A673 (cell line): ENCODE results near the gene C12orf50. TPM values are rescaled to one million over a fixed set of nuclear protein-coding genes. Genes with fewer than 3 reads are reported as not detected.

ENCODE experiments used
- BruUV-seq: library from RNA; stranded (reverse); fragments of 400-500 nt; replicated peaks from 2 replicates; lab custom pipeline; 2021; lab: Mats Ljungman, UMichigan
- CTCF ChIA-PET: fragments of 300-600 bp; sonication (Branson Sonifier 250); formaldehyde crosslinking; loops from one replicate; lab custom pipeline; 2022; ENCODE audit warnings: antibody characterized with exemption; lab: Charles Lee
- POLR2A ChIA-PET: fragments of 300-600 bp; sonication (Branson Sonifier 250); formaldehyde crosslinking; loops from one replicate; lab custom pipeline; 2022; ENCODE audit warnings: antibody characterized with exemption; ENCODE audit not compliant: low non-redundant PET; lab: Charles Lee
- DNase-seq: peaks from one replicate; pipeline ENCODE4 v3.0.0-alpha.2; 2015; ENCODE audit warnings: low spot score
- H3K27ac ChIP-seq: fragments of 200-600 bp; sonication (generic); 2 replicates; pipeline ENCODE4 v1.5.1; 2016; ENCODE audit warnings: mixed run types, low read depth, mild to moderate bottlenecking, mixed read lengths, antibody characterized with exemption, low read length; ENCODE audit not compliant: poor library complexity, severe bottlenecking
- H3K27me3 ChIP-seq: fragments of 200-600 bp; sonication (generic); replicated peaks from 2 replicates; pipeline ENCODE4 v1.6.1; 2017; ENCODE audit warnings: mixed run types, low read depth, mild to moderate bottlenecking, mixed read lengths, antibody characterized with exemption, low read length; ENCODE audit not compliant: insufficient read depth, poor library complexity
- H3K36me3 ChIP-seq: fragments of 200-600 bp; sonication (generic); 2 replicates; pipeline ENCODE4 v1.6.1; 2016; ENCODE audit warnings: mixed run types, mild to moderate bottlenecking, mixed read lengths, antibody characterized with exemption, low read length; ENCODE audit not compliant: insufficient read depth, poor library complexity, severe bottlenecking
- H3K4me1 ChIP-seq: fragments of 200-600 bp; sonication (generic); 2 replicates; pipeline ENCODE4 v1.6.1; 2017; ENCODE audit warnings: mixed run types, mild to moderate bottlenecking, mixed read lengths, antibody characterized with exemption, low read length; ENCODE audit not compliant: insufficient read depth, poor library complexity, severe bottlenecking
- H3K4me3 ChIP-seq: fragments of 200-600 bp; sonication (generic); 2 replicates; pipeline ENCODE4 v1.5.1; 2016; ENCODE audit warnings: low read depth, mixed run types, mild to moderate bottlenecking, mixed read lengths, low read length; ENCODE audit not compliant: poor library complexity, severe bottlenecking
- H3K9me3 ChIP-seq: fragments of 200-600 bp; sonication (generic); 2 replicates; pipeline ENCODE4 v1.6.1; 2016; ENCODE audit warnings: mixed run types, low read depth, mild to moderate bottlenecking, mixed read lengths, antibody characterized with exemption, low read length; ENCODE audit not compliant: poor library complexity, severe bottlenecking
- CTCF ChIP-seq: fragments of 300-800, 200-600 bp; sonication (generic); conservative IDR thresholded peaks from 2 replicates; pipeline ENCODE4 v1.5.1; 2017; ENCODE audit warnings: low read depth, mild to moderate bottlenecking, antibody characterized with exemption, low read length, moderate library complexity, mixed read lengths
- EZH2 ChIP-seq: fragments of 200-600 bp; sonication (generic); IDR thresholded peaks from 2 replicates; pipeline ENCODE4 v1.6.1; 2017; ENCODE audit warnings: borderline replicate concordance, low read depth, mild to moderate bottlenecking, mixed read lengths, antibody characterized with exemption, low read length; ENCODE audit not compliant: poor library complexity, severe bottlenecking
- intact Hi-C: fragments of 100-400 bp; cut with micrococcal nuclease; formaldehyde crosslinking; loops from one replicate; pipeline ENCODE4 v1.10.0; 2022; ENCODE audit not compliant: unreplicated experiment
- total RNA-seq: library from RNA; stranded (reverse); gene quantifications from 2 replicates; pipeline ENCODE4 v1.2.3, GENCODE V29; 2021

C12orf50 gene
- total RNA-seq, 1 experiment from 2014 or later, result 0.15 TPM

GRCh38 chr12:87953256-87953860 lies 75.8 kb downstream of the C12orf50 start:
- no peak for TF ChIP-seq EZH2
- TF ChIP-seq CTCF, result peak; percentile 73
- Histone ChIP-seq H3K27me3 (no peaks in the 10 kb centered on the region), H3K9me3 (no peaks in the 10 kb centered on the region), H3K4me3 (no peak overlapping the region), H3K36me3 (no peaks in the 10 kb centered on the region), H3K27ac (no peak overlapping the region), H3K4me1 (no peaks in the 10 kb centered on the region)
- CTCF ChIA-PET, result no interaction called here
- no TSS peak for BruUV-seq
- POLR2A ChIA-PET, result no interaction called here
- DNase-seq, result peak; percentile 63
- intact Hi-C loops, result loop anchor here (5.0 to 10.0 kb wide), 2 partner anchors 86 to 1999 kb away; no protein-coding TSS in a partner anchor

DNA sequence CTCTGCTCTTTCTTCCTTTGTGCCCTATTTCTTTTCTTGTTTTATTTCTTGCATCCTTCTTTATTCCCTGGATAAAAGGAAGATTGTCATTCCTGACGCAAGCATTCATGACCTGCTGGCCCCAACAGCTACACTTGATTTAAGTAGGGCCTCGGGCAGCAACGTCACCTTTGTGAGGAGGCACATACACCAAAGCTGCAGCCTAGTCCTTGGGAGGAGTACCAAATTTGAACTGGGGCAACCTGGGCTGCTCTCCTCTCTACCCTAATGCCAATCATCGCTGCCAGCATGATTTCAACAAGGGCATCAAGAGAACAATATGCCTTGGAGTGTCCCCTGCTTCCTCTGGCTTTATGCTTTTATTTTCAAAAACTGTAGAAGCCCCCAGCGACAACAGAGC lies 76.4 kb downstream of the C12orf50 start:
- H3K27me3 ChIP-seq, result no peaks in the 10 kb centered on the region
- intact Hi-C loops, result loop anchor here (5.0 to 10.0 kb wide), 2 partner anchors 86 to 1998 kb away; no protein-coding TSS in a partner anchor
- CTCF ChIA-PET, result no interaction called here
- H3K4me1 ChIP-seq, result no peaks in the 10 kb centered on the region
- DNase-seq, result no peak
- POLR2A ChIA-PET, result no interaction called here
- H3K4me3 ChIP-seq, result no peak overlapping the region
- no peak overlapping the region for H3K27ac ChIP-seq
- TF ChIP-seq EZH2, result no peak
- no peaks in the 10 kb centered on the region for H3K9me3 ChIP-seq
- H3K36me3 ChIP-seq, result no peaks in the 10 kb centered on the region
- no TSS peak for BruUV-seq

DNA sequence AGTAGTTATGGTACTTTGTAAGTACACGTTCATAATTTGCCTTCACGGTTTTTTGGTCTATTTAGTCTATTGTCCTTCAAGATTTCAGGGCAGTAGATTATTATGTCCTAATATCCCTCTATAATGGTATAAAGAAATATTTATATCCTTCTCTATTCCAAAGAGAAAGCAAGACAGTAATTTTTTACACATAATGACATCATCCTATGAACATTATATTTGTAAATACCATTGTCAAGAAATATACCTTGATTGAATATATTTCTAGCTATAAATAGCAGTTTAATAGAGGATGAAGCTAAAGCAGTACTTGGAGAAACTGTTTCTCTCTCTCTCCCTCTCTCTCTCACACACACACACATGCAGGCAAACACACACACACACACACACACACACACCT lies 77.0 kb downstream of the C12orf50 start:
- Histone ChIP-seq H3K4me3 (no peak overlapping the region), H3K27ac (no peak overlapping the region), H3K4me1 (no peaks in the 10 kb centered on the region), H3K36me3 (no peaks in the 10 kb centered on the region), H3K27me3 (no peaks in the 10 kb centered on the region), H3K9me3 (no peaks in the 10 kb centered on the region)
- ChIA-PET CTCF (no interaction called here), POLR2A (no interaction called here)
- BruUV-seq, result no TSS peak
- TF ChIP-seq CTCF (no peak), EZH2 (no peak)
- intact Hi-C loops, result loop anchor here (5.0 to 10.0 kb wide), 2 partner anchors 85 to 1997 kb away; no protein-coding TSS in a partner anchor
- DNase-seq, result no peak
